ENCODE measurements around the gene MYOM1.
A peak's percentile ranks its signal among the peaks of the same experiment; 100 is the strongest.
"Not testable (repeated sequence)": the region's sequence is repeated elsewhere in the genome, so short reads cannot be mapped to it uniquely, and the experiment has no call there.

MYOM1 gene

DNA sequence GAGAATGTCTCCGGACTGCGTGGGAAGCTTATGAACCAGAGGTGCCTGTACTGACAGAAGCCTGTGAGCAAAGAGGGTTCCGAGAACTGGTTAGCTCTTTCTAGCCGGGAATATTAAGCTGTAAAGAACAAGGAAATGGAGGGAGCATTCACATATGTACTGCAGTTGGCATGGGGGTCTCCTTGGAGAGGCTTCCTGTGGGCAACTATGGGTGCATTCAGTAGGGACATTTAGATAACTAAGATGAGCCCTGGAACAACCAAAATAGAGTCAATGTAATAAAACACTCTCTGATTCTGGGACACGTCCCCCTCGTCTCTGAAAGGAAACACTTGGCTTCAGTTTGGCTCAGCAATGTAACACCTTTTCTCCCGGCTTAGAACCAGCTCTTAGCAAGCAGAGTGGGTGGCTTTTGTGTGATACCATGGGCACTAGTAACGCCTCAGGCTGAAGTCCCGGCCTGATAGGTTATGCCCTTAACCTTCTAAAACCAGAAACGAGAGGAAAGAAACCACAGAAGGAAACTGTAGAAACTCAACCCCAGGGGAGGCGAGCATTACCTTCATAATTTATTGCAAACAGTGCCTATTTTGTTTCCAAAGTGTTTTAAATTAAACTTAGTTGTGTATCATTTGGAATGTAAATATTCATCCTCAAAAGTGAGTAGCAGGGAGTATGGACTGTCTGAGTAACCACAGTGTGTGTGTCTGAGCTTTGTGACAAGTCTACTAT, 158.0 kb downstream of the MYOM1 start:
- peak in 1 of 2 donors; percentile 57 for DNase-seq (ENCODE audit: extremely low read depth in 1 of 2, low read depth in 1 of 2)

GRCh38 chr18:3060667-3061580, 158.8 kb downstream of the MYOM1 start:
- DNase-seq (ENCODE audit: extremely low read depth in 1 of 2, low read depth in 1 of 2): peak in 1 of 2 donors; percentile 47

DNA sequence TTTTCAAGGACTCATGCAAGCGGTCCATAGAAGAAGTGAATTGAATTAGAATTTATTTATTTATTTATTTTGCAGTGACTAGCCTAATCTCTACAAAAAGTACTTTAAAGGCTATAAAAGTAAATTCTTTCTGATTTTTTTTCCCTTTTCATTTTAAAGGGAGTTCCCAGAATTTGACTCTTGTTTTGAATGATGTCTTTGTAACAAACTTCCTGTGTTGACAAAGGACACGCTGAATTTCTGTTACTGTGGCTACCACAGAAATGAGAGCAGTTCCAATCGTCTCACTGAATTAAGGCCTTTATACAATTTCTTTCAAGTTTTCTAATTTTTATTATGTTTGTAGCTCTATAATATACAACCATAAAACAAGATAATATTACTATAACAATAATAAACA, 160.5 kb downstream of the MYOM1 start:
- no peak for DNase-seq (ENCODE audit: extremely low read depth in 1 of 2, low read depth in 1 of 2)

- no peak for DNase-seq (ENCODE audit: extremely low read depth in 1 of 2, low read depth in 1 of 2)
These were observed 161.2 kb downstream of the MYOM1 start for GRCh38 chr18:3058328-3059191.

GRCh38 chr18:3057526-3057925, 162.2 kb downstream of the MYOM1 start:
- DNase-seq (ENCODE audit: extremely low read depth in 1 of 2, low read depth in 1 of 2): no peak

DNA sequence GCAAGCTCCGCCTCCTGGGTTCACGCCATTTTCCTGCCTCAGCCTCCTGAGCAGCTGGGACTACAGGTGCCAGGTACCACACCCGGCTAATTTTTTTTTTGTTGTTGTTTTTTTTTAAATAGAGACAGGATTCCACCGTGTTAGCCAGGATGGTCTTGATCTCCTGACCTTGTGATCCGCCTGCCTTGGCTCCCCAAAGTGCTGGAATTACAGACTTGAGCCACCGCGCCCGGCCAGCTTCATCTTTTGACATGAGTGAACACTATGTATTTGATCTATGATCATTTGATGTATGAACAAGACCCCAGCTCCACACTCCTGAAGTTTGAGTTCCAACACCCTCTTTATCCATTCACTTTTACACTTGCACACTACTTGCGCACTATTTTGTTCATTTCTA, 163.5 kb downstream of the MYOM1 start:
- DNase-seq (ENCODE audit: extremely low read depth in 1 of 2, low read depth in 1 of 2): no peak

DNA sequence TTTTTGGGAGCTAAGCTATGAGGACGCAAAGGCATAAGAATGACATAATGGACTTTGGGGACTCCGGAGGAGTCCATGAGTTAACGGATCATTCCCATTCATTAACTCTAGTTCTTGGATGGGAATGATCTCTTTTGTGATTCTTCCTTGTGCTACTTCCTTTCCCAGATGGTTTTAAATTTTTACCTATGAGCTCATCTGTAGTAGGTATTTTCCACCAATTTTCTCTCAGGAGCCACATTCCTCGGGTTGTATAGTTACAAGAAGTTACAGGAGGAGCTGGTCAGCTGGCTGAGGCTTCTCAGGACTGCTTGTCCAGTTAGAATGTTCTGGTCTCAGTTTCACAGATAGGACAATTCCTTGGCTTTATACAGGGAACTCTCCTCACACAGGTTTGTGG, 164.0 kb downstream of the MYOM1 start:
- DNase-seq (ENCODE audit: extremely low read depth in 1 of 2, low read depth in 1 of 2): no peak

- no peak for DNase-seq (ENCODE audit: extremely low read depth in 1 of 2, low read depth in 1 of 2)
These were observed 164.5 kb downstream of the MYOM1 start for GRCh38 chr18:3055186-3055728.

DNA sequence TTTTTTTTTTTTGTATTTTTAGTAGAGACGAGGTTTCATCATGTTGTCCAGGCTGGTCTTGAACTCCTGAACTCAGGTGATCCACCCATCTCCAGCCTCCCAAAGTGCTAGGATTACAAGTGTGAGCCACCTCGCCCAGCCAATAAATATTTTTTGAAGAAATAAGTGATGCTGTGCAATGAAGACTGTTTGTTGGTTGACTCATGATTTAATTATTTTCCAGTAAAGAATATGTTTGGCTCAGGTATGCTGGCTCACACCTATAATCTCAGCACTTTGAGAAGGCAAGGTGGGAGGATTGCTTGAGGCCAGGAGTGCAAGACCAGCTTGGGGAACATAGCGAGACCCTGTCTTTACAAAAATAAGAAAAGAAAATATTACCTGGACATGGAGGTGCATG, 165.0 kb downstream of the MYOM1 start:
- DNase-seq (ENCODE audit: extremely low read depth in 1 of 2, low read depth in 1 of 2): no peak

GRCh38 chr18:3054214-3054613, 165.6 kb downstream of the MYOM1 start:
- DNase-seq (ENCODE audit: extremely low read depth in 1 of 2, low read depth in 1 of 2): no peak

DNA sequence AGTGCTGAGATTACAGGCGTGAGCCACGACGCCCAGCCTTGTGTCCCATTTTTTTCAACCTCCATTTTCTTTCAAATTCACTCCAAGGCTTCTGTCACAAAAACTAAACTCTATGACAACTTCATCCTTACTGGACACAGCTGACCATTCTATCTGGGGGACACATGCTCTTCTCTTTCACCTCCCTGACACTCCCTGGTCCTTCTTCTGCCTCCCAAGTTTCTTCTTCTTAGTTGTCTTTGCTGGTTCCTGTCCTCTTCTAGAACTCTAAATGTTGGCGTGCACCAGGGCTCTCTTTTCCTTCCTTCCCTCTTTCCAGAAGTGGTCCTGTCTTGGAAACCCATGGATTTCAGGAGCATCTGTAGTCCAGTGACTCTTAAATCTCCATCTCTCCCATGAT, 166.7 kb downstream of the MYOM1 start:
- DNase-seq (ENCODE audit: extremely low read depth in 1 of 2, low read depth in 1 of 2): no peak

DNA sequence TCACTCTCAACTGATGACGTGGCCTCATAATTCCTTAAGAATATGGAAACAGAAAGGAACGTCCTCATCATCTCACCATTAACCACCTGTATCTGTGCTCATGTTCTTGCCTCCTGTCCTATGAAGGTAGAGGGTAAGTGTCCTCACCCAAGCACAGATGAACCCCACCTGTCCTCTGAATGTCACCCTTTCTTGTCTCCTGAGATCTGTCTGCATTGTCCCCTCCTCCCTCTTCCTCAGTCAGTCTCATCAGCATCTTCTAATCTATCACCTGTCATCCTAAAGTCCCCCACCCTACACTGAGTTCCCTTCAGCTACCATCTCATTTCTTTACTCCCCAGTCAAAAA, 167.4 kb downstream of the MYOM1 start:
- no peak for DNase-seq (ENCODE audit: extremely low read depth in 1 of 2, low read depth in 1 of 2)

DNA sequence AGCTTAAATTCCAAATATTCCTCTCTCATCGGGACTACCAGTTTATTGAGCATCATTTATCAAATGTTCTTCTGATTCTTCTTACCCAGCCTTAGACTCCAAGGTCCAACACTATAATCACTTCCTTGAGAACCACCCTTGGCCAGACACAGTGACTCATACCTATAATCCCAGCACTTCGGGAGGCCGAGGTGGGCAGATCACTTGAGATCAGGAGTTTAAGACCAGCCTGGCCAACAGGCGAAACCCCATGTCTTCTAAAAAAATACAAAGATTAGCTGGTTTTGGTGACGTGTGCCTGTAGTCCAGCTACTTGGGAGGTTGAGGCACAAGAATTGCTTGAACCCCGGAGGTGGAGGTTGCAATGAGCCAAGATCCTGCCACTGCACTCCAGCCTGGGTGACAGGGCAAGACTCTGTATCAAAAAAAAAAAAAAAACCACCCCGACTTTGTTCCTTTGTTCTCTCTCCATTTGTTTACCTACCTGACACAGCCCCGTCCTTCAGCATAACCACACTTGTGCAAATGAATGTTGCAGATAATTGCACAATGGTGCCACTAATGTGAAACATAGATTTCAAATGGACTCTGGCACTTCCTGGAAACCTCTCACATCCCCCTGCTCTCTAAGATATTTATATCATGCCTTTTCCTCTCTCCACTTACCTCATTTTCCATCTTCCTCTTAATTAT, 167.9 kb downstream of the MYOM1 start:
- DNase-seq (ENCODE audit: extremely low read depth in 1 of 2, low read depth in 1 of 2): no peak

DNA sequence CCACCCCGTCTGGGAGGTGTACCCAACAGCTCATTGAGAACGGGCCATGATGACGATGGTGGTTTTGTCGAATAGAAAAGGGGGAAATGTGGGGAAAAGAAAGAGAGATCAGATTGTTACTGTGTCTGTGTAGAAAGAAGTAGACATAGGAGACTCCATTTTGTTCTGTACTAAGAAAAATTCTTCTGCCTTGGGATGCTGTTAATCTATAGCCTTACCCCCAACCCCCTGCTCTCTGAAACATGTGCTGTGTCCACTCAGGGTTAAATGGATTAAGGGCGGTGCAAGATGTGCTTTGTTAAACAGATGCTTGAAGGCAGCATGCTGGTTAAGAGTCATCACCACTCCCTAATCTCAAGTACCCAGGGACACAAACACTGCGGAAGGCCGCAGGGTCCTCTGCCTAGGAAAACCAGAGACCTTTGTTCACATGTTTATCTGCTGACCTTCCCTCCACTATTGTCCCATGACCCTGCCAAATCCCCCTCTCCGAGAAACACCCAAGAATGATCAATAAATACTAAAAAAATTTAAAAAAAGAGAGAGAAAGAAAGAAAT, 169.8 kb downstream of the MYOM1 start:
- DNase-seq (ENCODE audit: extremely low read depth in 1 of 2, low read depth in 1 of 2): not testable (repeated sequence)

DNA sequence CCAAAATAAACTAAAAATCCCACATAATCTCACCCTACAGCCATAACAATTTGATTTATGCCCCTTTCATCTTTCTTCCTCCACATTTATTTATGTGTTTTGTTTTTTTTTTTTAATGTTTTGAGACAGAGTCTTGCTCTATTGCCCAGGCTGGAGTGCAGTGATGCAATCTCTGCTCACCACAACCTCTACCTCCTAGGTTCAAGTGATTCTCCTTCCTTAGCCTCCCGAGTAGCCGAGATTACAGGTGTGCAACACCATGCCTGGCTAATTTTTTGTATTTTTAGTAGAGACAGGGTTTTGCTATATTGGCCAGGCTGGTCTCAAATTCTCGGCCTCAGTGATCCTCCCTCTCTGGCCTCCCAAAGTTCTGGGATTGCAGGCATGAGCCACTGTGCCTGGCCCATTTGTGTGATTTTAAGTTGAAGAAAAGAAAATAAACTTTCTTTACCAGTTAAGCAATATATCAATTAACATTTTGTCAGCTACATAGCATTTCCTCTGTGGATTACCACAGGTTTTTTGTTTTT, 170.9 kb downstream of the MYOM1 start:
- no peak for DNase-seq (ENCODE audit: extremely low read depth in 1 of 2, low read depth in 1 of 2)

DNA sequence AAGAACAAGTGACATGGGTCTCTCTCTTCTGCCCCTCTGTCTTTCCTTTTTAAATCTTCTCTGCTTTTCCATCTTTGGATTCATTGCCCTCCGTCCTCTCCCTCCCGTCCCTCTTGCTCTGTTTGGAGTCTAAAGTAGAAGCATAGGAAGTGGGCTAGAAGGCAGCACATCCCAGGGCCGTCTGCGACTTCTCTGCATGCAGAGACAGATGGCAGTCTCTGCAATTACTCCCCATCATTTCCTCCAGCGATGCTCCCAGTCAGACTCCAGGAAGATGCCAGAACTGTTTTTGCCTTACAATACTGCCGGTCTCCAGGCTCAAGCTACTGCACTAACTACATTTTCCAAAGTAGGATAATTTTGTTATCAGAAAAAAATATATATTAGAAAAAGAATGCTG, 171.6 kb downstream of the MYOM1 start:
- no peak for DNase-seq (ENCODE audit: extremely low read depth in 1 of 2, low read depth in 1 of 2)

DNA sequence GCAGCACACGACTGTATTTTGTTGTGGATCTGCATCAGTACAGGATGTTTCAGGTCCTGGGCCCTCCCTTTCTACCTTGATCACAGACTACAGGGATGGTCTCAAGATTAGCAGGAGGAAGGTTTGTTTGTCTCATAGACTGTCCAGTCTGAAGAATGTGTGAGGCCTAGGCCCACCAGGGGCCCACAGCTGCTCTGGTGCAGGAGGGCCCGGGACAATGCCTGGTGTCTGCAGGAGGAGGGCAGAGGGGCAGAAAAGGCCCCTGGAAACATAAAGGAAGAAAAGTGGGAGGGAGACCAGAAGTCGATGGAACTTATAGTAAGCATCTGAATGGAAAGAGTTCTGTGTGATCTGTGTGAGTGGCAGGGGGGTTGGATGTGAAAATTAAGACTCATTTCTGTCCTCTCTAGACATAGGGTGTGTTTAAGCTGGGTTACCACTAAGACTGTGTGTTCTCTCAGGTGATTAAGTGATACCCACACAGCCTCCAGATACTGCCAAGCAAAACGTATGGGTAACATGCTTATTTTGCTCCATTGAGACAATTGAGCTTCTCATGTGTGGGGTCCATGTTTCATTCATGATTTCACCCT, 173.5 kb downstream of the MYOM1 start:
- DNase-seq (ENCODE audit: extremely low read depth in 1 of 2, low read depth in 1 of 2): no peak

GRCh38 chr18:3044931-3045698, 174.7 kb downstream of the MYOM1 start:
- no peak for DNase-seq (ENCODE audit: extremely low read depth in 1 of 2, low read depth in 1 of 2)

- DNase-seq (ENCODE audit: extremely low read depth in 1 of 2, low read depth in 1 of 2): no peak
These were observed 177.4 kb downstream of the MYOM1 start for GRCh38 chr18:3042379-3042778.
